Activated B cell treated with CpG ODN at 0.5 μM for 24 hours (primary cell): ENCODE results near the gene TTC19. TPM values are rescaled to one million over a fixed set of nuclear protein-coding genes. Genes with fewer than 3 reads are reported as not detected.

Source experiments
- ATAC-seq: fragments of 200-7000 bp; cut with Tn5 transposase; one replicate; pipeline ENCODE4 v1.10.0; 2021; ENCODE audit warnings: low read depth, mild to moderate bottlenecking, moderate library complexity
- CTCF ChIA-PET: fragments of 350-600 bp; sonication (Branson Sonifier 250); formaldehyde crosslinking; loops from one replicate; lab custom pipeline; 2021; ENCODE audit warnings: antibody characterized with exemption; lab: Charles Lee
- POLR2A ChIA-PET: fragments of 350-600 bp; sonication (Branson Sonifier 250); formaldehyde crosslinking; loops from one replicate; lab custom pipeline; 2021; ENCODE audit warnings: antibody characterized with exemption; lab: Charles Lee
- DNase-seq: peaks from one replicate; pipeline ENCODE4 v3.0.0; 2022
- H3K27ac Mint-ChIP-seq: one replicate; pipeline ENCODE4 v1.8.0; 2020; ENCODE audit warnings: mixed read lengths
- H3K27me3 Mint-ChIP-seq: one replicate; pipeline ENCODE4 v1.8.0; 2021; ENCODE audit warnings: mixed read lengths
- H3K36me3 Mint-ChIP-seq: one replicate; pipeline ENCODE4 v1.8.0; 2021; ENCODE audit warnings: low read depth, mixed read lengths
- H3K4me1 Mint-ChIP-seq: one replicate; pipeline ENCODE4 v1.8.0; 2021; ENCODE audit warnings: mixed read lengths
- H3K4me3 Mint-ChIP-seq: one replicate; pipeline ENCODE4 v1.8.0; 2020; ENCODE audit warnings: mild to moderate bottlenecking, mixed read lengths
- H3K9me3 Mint-ChIP-seq: one replicate; pipeline ENCODE4 v1.8.0; 2020; ENCODE audit warnings: mixed read lengths
- intact Hi-C: fragments of 100-400 bp; cut with micrococcal nuclease; formaldehyde crosslinking; loops from one replicate; pipeline ENCODE4 v1.15.1; 2024
- total RNA-seq: library from RNA; stranded (reverse); gene quantifications from 2 replicates; pipeline ENCODE4 v1.2.3, GENCODE V29; 2022
- TF ChIP-seq, protein P1 (sequence below): fragments of 200-600 bp; IDR thresholded peaks from one replicate; pipeline ENCODE4 v1.8.0; 2022; ENCODE audit warnings: antibody characterized with exemption, mild to moderate bottlenecking

Gene TTC19
- total RNA-seq, 1 donor from 2014 or later: 34.2 TPM

GRCh38 chr17:16027708-16028584 lies 28.3 kb downstream of the TTC19 start:
- no peaks in the 10 kb centered on the region for H3K27me3 Mint-ChIP-seq
- H3K4me1 Mint-ChIP-seq: peaks cover 16% of the 10 kb centered on the region
- intact Hi-C loops: no loop called here
- peaks cover 91% of the 10 kb centered on the region for H3K36me3 Mint-ChIP-seq
- H3K27ac Mint-ChIP-seq: peak overlapping the region; percentile 88
- ChIA-PET CTCF (no interaction called here), POLR2A (no interaction called here)
- ATAC-seq (peak; percentile 95), DNase-seq (no peak)
- TF ChIP-seq, protein P1, sequence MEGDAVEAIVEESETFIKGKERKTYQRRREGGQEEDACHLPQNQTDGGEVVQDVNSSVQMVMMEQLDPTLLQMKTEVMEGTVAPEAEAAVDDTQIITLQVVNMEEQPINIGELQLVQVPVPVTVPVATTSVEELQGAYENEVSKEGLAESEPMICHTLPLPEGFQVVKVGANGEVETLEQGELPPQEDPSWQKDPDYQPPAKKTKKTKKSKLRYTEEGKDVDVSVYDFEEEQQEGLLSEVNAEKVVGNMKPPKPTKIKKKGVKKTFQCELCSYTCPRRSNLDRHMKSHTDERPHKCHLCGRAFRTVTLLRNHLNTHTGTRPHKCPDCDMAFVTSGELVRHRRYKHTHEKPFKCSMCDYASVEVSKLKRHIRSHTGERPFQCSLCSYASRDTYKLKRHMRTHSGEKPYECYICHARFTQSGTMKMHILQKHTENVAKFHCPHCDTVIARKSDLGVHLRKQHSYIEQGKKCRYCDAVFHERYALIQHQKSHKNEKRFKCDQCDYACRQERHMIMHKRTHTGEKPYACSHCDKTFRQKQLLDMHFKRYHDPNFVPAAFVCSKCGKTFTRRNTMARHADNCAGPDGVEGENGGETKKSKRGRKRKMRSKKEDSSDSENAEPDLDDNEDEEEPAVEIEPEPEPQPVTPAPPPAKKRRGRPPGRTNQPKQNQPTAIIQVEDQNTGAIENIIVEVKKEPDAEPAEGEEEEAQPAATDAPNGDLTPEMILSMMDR: no peak
- no peaks in the 10 kb centered on the region for H3K9me3 Mint-ChIP-seq
- peak overlapping the region; percentile 47 for H3K4me3 Mint-ChIP-seq

DNA sequence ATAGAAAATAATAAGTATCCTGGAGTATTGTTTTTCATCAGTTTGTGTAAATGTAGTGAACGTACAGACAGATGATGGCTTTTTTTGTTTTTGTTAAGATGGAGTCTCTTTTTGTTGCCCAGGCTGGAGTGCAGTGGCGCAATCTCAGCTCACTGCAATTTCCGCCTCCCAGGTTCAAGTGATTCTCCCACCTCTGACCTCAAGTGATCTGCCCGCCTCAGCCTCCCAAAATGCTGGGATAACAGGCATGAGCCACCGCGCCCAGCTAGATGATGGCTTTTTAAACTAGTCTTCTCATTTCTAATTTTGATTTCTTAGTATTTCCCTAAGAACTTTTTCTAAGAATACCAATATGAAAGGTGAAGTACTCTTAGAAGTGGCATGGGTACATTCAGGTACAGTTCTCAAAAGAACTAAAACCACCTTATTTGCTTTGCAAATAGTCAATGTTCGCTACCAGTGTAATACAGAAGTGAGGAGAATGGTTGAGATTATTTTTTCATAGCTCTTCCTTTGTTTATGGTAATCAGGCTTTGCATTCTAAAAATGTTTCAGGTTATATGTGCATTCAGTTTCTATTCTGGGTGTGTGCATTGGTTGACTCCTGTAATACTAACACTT lies 34.2 kb downstream of the TTC19 start:
- Mint-ChIP-seq H3K4me1 (peaks cover 3% of the 10 kb centered on the region), H3K9me3 (no peaks in the 10 kb centered on the region), H3K27me3 (no peaks in the 10 kb centered on the region), H3K27ac (no peak overlapping the region), H3K36me3 (peaks cover 92% of the 10 kb centered on the region), H3K4me3 (no peak overlapping the region)
- DNase-seq (no peak), ATAC-seq (no peak)
- POLR2A ChIA-PET: interaction anchor here (0.6 kb wide), 1 partner anchor 136 kb away, joined by 4 read pairs; no protein-coding TSS in a partner anchor
- CTCF ChIA-PET: no interaction called here
- intact Hi-C loops: no loop called here
- TF ChIP-seq, protein P1: no peak

DNA sequence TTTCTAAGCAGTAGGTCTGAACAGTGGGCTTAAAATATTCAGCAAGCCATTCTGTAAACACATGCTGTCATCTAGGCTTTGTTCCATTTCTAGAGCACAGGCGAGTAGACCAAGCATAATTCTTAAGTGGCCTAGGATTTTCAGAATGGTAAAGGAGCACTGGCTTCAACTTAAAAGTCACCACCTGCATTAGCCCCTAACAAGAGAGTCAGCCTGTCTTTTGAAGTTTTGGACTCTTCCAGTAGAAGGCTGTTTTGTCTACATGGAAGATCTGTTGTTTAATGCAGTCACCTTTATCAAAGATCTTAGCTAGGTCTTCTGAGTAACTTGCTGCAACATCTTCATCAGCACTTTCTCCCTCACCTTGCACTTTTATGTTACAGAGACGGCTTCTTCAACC lies 36.6 kb downstream of the TTC19 start:
- intact Hi-C loops: no loop called here
- ChIA-PET POLR2A (no interaction called here), CTCF (no interaction called here)
- Mint-ChIP-seq H3K4me1 (peaks cover 3% of the 10 kb centered on the region), H3K27me3 (no peaks in the 10 kb centered on the region), H3K4me3 (no peak overlapping the region), H3K9me3 (no peaks in the 10 kb centered on the region), H3K27ac (no peak overlapping the region), H3K36me3 (peaks cover 92% of the 10 kb centered on the region)
- ATAC-seq: no peak
- TF ChIP-seq, protein P1: no peak
- DNase-seq: no peak

DNA sequence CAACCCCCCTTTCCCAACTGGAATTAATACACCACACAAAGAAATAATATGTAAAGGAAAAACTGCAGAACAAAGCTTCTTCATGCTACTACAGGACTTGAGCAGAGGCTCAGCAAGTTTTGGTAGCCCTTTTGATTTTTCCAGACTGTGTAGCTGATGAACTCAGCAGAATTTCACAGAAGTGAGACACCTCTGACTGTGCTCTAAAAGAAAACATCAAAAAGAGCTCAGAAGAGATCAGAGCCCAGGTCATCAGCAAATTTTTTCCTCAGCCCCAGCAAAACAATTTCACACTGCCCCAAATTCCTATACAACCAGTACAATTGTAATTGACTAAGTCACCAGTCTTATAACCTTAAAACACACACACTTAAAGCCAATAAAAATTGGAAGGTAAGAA lies 38.0 kb downstream of the TTC19 start:
- DNase-seq: no peak
- ChIA-PET CTCF (no interaction called here), POLR2A (no interaction called here)
- peak overlapping the region; percentile 46 for H3K27ac Mint-ChIP-seq
- no peaks in the 10 kb centered on the region for H3K9me3 Mint-ChIP-seq
- no peak overlapping the region for H3K4me3 Mint-ChIP-seq
- H3K4me1 Mint-ChIP-seq: peaks cover 3% of the 10 kb centered on the region
- peaks cover 88% of the 10 kb centered on the region for H3K36me3 Mint-ChIP-seq
- TF ChIP-seq, protein P1: no peak
- intact Hi-C loops: no loop called here
- no peaks in the 10 kb centered on the region for H3K27me3 Mint-ChIP-seq
- no peak for ATAC-seq

- ChIA-PET CTCF (interaction anchor here (0.7 kb wide), 1 partner anchor 401 kb away, joined by 4 read pairs; no protein-coding TSS in a partner anchor), POLR2A (no interaction called here)
- DNase-seq (no peak), ATAC-seq (no peak)
- Mint-ChIP-seq H3K9me3 (no peaks in the 10 kb centered on the region), H3K4me3 (no peak overlapping the region), H3K36me3 (peaks cover 86% of the 10 kb centered on the region), H3K27me3 (no peaks in the 10 kb centered on the region), H3K4me1 (no peaks in the 10 kb centered on the region), H3K27ac (no peak overlapping the region)
- TF ChIP-seq, protein P1: no peak
- intact Hi-C loops: no loop called here
Measured at GRCh38 chr17:16040710-16041251, 41.2 kb downstream of the TTC19 start.
